Esophagus (tissue), 2 donors: ENCODE measurements around the gene FBXL17. TPM values are rescaled to one million over a fixed set of nuclear protein-coding genes. Genes with fewer than 3 reads are reported as not detected.

Source experiments
- H3K27ac ChIP-seq, 2 donors: one replicate each; pipeline ENCODE4 v1.5.1; 2013; ENCODE audit warnings: low read depth in 2 of 2, mild to moderate bottlenecking in 2 of 2, inconsistent platforms in 1 of 2, low read length in 1 of 2, moderate library complexity in 1 of 2
- H3K27me3 ChIP-seq, 2 donors: one replicate each; pipeline ENCODE4 v1.6.1; 2013; ENCODE audit warnings: low read length in 2 of 2, control low read depth in 1 of 2, mild to moderate bottlenecking in 1 of 2; ENCODE audit not compliant: insufficient read depth in 2 of 2, control insufficient read depth in 1 of 2
- H3K36me3 ChIP-seq, 2 donors: one replicate each; pipeline ENCODE4 v1.6.1; 2013; ENCODE audit warnings: low read length in 1 of 2; ENCODE audit not compliant: control insufficient read depth in 2 of 2, insufficient read depth in 2 of 2
- H3K4me1 ChIP-seq, 2 donors: one replicate each; pipeline ENCODE4 v1.6.1; 2013; ENCODE audit warnings: low read length in 1 of 2; ENCODE audit not compliant: control insufficient read depth in 2 of 2, insufficient read depth in 2 of 2
- H3K4me3 ChIP-seq, 2 donors: one replicate each; pipeline ENCODE4 v1.5.1; 2013; ENCODE audit warnings: low read length in 2 of 2, mild to moderate bottlenecking in 2 of 2, low read depth in 1 of 2, moderate library complexity in 1 of 2
- H3K9me3 ChIP-seq, 2 donors: one replicate each; pipeline ENCODE4 v1.6.1; 2013; ENCODE audit warnings: mild to moderate bottlenecking in 2 of 2, low read depth in 1 of 2, low read length in 1 of 2, moderate library complexity in 1 of 2; ENCODE audit not compliant: control insufficient read depth in 2 of 2, insufficient read depth in 1 of 2
- WGBS, 2 donors: extraction: QIAGEN DNeasy Blood & Tissue Kit; methylation state at CpG; one replicate each; pipeline ENCODE4 v1.1.7; 2013; 5-methylcytosine and 5-hydroxymethylcytosine counted together
- polyA plus RNA-seq, 2 donors: library from polyadenylated mRNA; stranded (reverse); fragments of 200-250 nt; gene quantifications; one replicate each; pipeline ENCODE4 v1.2.3, GENCODE V29; 2013
- donor health status: healthy with polysubstance abuse.
- donor health status: Bipolar disorder and iron deficiency.

FBXL17 gene
- polyA plus RNA-seq, 2 donors = 3.0 to 5.5 TPM

DNA sequence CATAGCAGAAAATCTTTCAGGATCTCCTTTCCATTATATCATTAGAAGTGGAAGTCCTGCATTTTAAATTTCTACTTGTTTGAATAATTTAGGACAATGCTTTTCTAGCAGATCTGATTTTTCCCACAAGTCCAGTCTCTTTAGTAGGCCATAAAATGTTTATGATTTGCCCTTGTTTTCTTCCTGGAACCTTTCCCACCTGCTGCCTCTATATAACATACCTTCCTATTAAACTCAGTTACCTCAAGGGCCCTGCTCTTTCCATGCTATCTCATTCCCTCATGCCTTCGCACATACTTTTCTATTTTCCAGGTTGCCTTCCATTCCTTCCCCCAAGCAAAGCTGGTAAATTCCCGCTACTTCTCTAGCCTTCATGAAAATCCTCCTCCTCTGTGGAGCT lies 524.1 kb downstream of the FBXL17 start:
- no peak overlapping the region for H3K27ac ChIP-seq
- peaks cover 3 to 4% of the 10 kb centered on the region in 2 donors for H3K36me3 ChIP-seq
- H3K4me3 ChIP-seq = no peak overlapping the region
- no peaks in the 10 kb centered on the region for H3K27me3 ChIP-seq
- H3K9me3 ChIP-seq = no peaks in the 10 kb centered on the region
- H3K4me1 ChIP-seq = no peaks in the 10 kb centered on the region
- WGBS, 2 donors = 97 to 98% methylated on average over 2 of the region's 2 CpGs

- no peaks in the 10 kb centered on the region for H3K36me3 ChIP-seq
- H3K27ac ChIP-seq = no peak overlapping the region
- no peaks in the 10 kb centered on the region for H3K9me3 ChIP-seq
- H3K4me3 ChIP-seq = no peak overlapping the region
- no peaks in the 10 kb centered on the region for H3K4me1 ChIP-seq
- no peaks in the 10 kb centered on the region for H3K27me3 ChIP-seq
- WGBS, 2 donors = 70 to 80% methylated on average over 2 of the region's 2 CpGs
Measured at GRCh38 chr5:107855171-107855570, 526.7 kb downstream of the FBXL17 start.

GRCh38 chr5:107853696-107854095 lies 528.2 kb downstream of the FBXL17 start:
- H3K4me3 ChIP-seq = no peak overlapping the region
- no peaks in the 10 kb centered on the region for H3K4me1 ChIP-seq
- WGBS, 2 donors = 89 to 93% methylated on average over 6 of the region's 6 CpGs
- no peaks in the 10 kb centered on the region for H3K36me3 ChIP-seq
- no peaks in the 10 kb centered on the region for H3K27me3 ChIP-seq
- no peak overlapping the region for H3K27ac ChIP-seq
- no peaks in the 10 kb centered on the region for H3K9me3 ChIP-seq

DNA sequence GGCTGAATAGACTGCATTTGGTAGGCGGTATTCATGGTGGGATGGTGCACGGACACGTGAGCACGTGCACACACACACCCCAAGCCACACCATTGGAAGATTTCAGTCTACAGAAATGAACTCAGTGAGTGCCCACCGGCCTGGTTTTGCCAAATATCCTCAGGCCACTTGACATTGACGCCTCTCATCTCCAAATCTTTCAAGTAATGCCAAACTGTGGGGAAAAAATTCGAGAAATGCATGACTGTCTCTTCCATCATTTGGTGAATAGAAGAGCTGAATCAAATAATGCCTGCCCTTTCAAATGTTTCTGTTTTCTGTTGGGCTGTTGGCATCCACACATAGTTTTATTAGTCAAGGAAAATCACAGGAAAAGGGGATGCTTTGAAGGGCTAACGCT lies 528.9 kb downstream of the FBXL17 start:
- Histone ChIP-seq H3K27ac (no peak overlapping the region), H3K36me3 (no peaks in the 10 kb centered on the region), H3K4me3 (no peak overlapping the region), H3K9me3 (no peaks in the 10 kb centered on the region), H3K4me1 (no peaks in the 10 kb centered on the region), H3K27me3 (no peaks in the 10 kb centered on the region)
- WGBS, 2 donors = 62 to 79% methylated on average over 8 of the region's 8 CpGs

- Histone ChIP-seq H3K27ac (no peak overlapping the region), H3K4me3 (no peak overlapping the region), H3K36me3 (no peaks in the 10 kb centered on the region), H3K27me3 (no peaks in the 10 kb centered on the region), H3K4me1 (no peaks in the 10 kb centered on the region), H3K9me3 (no peaks in the 10 kb centered on the region)
- 88 to 89% methylated on average over 5 of the region's 5 CpGs for WGBS, 2 donors
Measured at GRCh38 chr5:107849118-107849517, 532.8 kb downstream of the FBXL17 start.

- Histone ChIP-seq H3K4me3 (no peak overlapping the region), H3K27me3 (no peaks in the 10 kb centered on the region), H3K9me3 (no peaks in the 10 kb centered on the region), H3K4me1 (no peaks in the 10 kb centered on the region), H3K27ac (no peak overlapping the region), H3K36me3 (no peaks in the 10 kb centered on the region)
- WGBS, 2 donors = 66 to 72% methylated on average over 4 of the region's 4 CpGs
Measured at GRCh38 chr5:107840592-107840991, 541.3 kb downstream of the FBXL17 start.

GRCh38 chr5:107840161-107840560 lies 541.7 kb downstream of the FBXL17 start:
- Histone ChIP-seq H3K4me3 (no peak overlapping the region), H3K36me3 (no peaks in the 10 kb centered on the region), H3K27ac (no peak overlapping the region), H3K27me3 (no peaks in the 10 kb centered on the region), H3K4me1 (no peaks in the 10 kb centered on the region), H3K9me3 (no peaks in the 10 kb centered on the region)
- WGBS, 2 donors = 84 to 86% methylated on average over 3 of the region's 3 CpGs

DNA sequence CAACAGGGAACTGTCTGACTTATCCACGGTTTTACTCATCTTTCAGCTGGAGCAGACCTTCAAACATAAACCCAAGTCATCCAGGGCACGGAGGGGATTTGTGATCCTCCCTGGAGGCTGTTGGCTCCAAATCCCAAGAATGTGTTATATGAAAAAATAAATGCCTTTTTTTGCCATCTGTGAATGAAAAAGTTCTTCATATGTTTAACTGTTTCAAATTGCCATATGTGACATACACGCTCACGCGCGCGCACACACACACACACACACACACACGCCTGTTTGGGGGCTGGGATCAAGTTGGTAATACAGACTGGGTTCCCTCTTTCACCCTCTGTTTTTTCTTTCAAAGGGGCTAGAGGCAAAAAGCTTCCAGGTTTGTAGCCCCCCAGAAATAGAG lies 546.8 kb downstream of the FBXL17 start:
- Histone ChIP-seq H3K4me3 (no peak overlapping the region), H3K27me3 (peaks cover 0 to 6% of the 10 kb centered on the region in 2 donors), H3K4me1 (no peaks in the 10 kb centered on the region), H3K9me3 (no peaks in the 10 kb centered on the region), H3K27ac (no peak overlapping the region), H3K36me3 (no peaks in the 10 kb centered on the region)
- WGBS, 2 donors = 84 to 91% methylated on average over 8 of the region's 8 CpGs

DNA sequence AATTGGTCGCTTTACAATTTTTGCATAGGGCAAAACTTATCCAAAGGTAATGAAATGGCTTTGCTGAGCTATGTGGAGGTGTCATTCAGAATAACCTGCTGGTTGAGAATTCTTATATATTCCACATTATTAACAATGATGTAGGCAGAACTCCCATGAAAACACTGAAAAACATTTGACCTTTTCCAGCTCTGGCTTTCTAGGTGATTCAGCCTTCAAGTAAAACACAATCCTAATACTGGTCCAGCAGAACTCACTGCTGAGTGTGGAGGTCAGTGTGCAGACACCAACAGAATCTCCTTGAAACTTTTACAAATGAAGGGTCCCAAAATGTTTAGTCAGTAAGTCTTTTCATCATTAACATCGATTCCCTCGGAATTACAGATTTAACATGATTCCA lies 549.2 kb downstream of the FBXL17 start:
- Histone ChIP-seq H3K27me3 (peaks cover 0 to 6% of the 10 kb centered on the region in 2 donors), H3K36me3 (no peaks in the 10 kb centered on the region), H3K9me3 (no peaks in the 10 kb centered on the region), H3K4me3 (no peak overlapping the region), H3K27ac (no peak overlapping the region), H3K4me1 (no peaks in the 10 kb centered on the region)
- WGBS, 2 donors = 89 to 91% methylated on average over 3 of the region's 3 CpGs

DNA sequence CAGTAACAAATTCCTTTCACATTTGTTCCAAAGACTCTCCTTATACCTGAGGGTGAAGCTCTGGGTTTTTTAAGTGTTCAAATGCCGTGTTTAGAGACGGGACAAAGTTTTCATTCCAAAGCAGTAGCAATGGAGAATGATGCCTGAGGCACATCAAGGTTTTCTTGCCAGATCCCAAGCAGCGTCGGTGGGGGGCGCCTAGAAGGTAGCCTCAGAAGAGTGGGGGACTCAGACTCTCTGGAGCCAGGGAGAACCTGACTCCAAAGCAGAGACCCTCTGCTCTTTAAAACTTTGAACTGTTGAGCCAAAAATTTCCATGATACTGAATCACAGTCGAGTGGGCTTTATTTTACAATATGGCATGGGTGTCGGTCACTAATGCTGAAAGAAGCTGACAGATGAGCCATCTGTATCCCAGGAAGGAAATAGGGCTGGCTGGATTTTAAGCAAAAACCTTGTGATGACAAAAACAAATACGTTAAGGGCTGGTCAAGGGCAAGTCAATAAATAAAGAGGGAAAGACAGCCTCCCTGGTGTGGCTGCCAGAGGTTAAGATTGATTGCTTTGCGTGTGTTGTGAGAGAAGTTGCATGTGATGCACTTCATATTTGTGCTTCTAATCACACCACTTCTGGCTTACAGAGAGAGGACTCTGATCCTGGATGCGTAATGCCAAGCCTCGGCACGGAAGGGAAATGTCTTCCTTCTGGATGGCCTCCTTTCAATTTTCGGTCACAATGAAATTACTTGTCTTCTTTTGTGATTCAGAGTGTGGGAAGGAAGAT lies 550.1 kb downstream of the FBXL17 start:
- Histone ChIP-seq H3K4me3 (no peak overlapping the region), H3K27me3 (peaks cover 0 to 6% of the 10 kb centered on the region in 2 donors), H3K36me3 (no peaks in the 10 kb centered on the region), H3K27ac (no peak overlapping the region), H3K4me1 (no peaks in the 10 kb centered on the region), H3K9me3 (no peaks in the 10 kb centered on the region)
- WGBS, 2 donors = 50 to 51% methylated on average over 13 of the region's 13 CpGs
